HL-60 (cell line): Measurements from ENCODE around the gene UBE2E2.

Source experiments
- DNase-seq, 2 experiments: peaks; one replicate each; pipeline ENCODE4 v3.0.0-alpha.2; 2010 to 2020; ENCODE audit warnings: low read depth in 1 of 2, low spot score in 1 of 2
- H3K27ac ChIP-seq: fragments of 250-450 bp; sonication (Bioruptor Pico); replicated peaks from 2 replicates; pipeline ENCODE4 v1.5.1; 2020; ENCODE audit warnings: mild to moderate bottlenecking, moderate library complexity
- H3K27me3 ChIP-seq: fragments of 250-450 bp; sonication (Bioruptor Pico); 2 replicates; pipeline ENCODE4 v1.5.1; 2021; ENCODE audit warnings: mild to moderate bottlenecking, moderate library complexity; ENCODE audit not compliant: insufficient read depth, poor library complexity, severe bottlenecking
- H3K4me3 ChIP-seq: replicated peaks from 2 replicates; pipeline ENCODE4 v1.5.1; 2011; ENCODE audit warnings: mild to moderate bottlenecking, control low read depth, low read length; ENCODE audit not compliant: insufficient read depth
- GABPA ChIP-seq: IDR thresholded peaks from 2 replicates; pipeline ENCODE4 v1.6.1; 2012; ENCODE audit warnings: low read depth
- POLR2AphosphoS5 ChIP-seq: IDR thresholded peaks from 2 replicates; pipeline ENCODE4 v1.6.1; 2012; ENCODE audit warnings: low read depth
- SPI1 ChIP-seq: IDR thresholded peaks from 2 replicates; pipeline ENCODE4 v1.6.1; 2012; ENCODE audit warnings: low read depth, mild to moderate bottlenecking, borderline replicate concordance
- TF ChIP-seq, protein P1 (sequence below): IDR thresholded peaks from one replicate; pipeline ENCODE4 v1.5.1; 2011; ENCODE audit warnings: low read length, control low read depth, inconsistent platforms; ENCODE audit not compliant: insufficient read depth
- TF ChIP-seq, protein P2 (sequence below): IDR thresholded peaks from 2 replicates; pipeline ENCODE4 v1.6.1; 2012; ENCODE audit warnings: low read depth; ENCODE audit not compliant: insufficient replicate concordance

UBE2E2 gene

DNA sequence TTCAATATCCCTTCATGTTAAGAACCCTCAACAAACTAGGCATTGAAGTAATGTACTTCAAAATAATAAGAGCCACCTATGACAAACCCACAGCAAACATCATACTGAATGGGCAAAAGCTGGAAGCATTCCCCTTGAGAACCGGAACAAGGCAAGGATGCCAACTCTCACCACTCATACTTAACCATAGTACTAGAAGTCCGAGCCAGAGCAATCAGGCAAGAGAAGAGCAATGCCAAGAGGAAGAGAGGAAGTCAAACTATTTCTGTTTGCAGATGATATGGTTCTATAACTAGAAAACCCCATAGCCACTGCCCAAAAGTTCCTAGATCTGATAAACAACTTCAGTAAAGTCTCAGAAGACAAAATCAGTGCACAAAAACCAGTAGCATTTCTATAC is 161.9 kb downstream of the UBE2E2 start:
- TF ChIP-seq, protein P1, sequence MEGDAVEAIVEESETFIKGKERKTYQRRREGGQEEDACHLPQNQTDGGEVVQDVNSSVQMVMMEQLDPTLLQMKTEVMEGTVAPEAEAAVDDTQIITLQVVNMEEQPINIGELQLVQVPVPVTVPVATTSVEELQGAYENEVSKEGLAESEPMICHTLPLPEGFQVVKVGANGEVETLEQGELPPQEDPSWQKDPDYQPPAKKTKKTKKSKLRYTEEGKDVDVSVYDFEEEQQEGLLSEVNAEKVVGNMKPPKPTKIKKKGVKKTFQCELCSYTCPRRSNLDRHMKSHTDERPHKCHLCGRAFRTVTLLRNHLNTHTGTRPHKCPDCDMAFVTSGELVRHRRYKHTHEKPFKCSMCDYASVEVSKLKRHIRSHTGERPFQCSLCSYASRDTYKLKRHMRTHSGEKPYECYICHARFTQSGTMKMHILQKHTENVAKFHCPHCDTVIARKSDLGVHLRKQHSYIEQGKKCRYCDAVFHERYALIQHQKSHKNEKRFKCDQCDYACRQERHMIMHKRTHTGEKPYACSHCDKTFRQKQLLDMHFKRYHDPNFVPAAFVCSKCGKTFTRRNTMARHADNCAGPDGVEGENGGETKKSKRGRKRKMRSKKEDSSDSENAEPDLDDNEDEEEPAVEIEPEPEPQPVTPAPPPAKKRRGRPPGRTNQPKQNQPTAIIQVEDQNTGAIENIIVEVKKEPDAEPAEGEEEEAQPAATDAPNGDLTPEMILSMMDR: no peak
- TF ChIP-seq POLR2AphosphoS5 (no peak), GABPA (no peak), SPI1 (no peak)
- TF ChIP-seq, protein P2, sequence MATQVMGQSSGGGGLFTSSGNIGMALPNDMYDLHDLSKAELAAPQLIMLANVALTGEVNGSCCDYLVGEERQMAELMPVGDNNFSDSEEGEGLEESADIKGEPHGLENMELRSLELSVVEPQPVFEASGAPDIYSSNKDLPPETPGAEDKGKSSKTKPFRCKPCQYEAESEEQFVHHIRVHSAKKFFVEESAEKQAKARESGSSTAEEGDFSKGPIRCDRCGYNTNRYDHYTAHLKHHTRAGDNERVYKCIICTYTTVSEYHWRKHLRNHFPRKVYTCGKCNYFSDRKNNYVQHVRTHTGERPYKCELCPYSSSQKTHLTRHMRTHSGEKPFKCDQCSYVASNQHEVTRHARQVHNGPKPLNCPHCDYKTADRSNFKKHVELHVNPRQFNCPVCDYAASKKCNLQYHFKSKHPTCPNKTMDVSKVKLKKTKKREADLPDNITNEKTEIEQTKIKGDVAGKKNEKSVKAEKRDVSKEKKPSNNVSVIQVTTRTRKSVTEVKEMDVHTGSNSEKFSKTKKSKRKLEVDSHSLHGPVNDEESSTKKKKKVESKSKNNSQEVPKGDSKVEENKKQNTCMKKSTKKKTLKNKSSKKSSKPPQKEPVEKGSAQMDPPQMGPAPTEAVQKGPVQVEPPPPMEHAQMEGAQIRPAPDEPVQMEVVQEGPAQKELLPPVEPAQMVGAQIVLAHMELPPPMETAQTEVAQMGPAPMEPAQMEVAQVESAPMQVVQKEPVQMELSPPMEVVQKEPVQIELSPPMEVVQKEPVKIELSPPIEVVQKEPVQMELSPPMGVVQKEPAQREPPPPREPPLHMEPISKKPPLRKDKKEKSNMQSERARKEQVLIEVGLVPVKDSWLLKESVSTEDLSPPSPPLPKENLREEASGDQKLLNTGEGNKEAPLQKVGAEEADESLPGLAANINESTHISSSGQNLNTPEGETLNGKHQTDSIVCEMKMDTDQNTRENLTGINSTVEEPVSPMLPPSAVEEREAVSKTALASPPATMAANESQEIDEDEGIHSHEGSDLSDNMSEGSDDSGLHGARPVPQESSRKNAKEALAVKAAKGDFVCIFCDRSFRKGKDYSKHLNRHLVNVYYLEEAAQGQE: no peak
- no peak for DNase-seq
- Histone ChIP-seq H3K27me3 (no peaks in the 10 kb centered on the region), H3K27ac (no peak overlapping the region), H3K4me3 (no peak overlapping the region)

DNA sequence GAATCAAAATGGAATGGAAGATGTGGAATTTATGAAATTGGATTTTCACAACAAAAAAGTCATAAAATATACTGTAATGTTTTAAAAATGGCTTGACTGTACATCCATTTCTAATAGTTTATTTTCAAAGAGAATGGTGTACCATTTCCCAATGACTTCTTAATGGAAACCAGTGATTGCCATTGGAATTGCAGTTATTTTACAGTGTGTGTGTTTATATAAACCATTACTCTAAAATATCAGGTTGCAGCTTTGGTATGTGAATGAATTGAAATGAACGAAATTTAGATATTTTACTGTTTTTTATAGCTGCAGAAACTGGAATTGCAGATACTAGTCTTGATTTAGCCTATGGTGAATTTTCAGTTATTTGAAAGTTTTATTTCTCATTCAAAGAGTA is 165.6 kb downstream of the UBE2E2 start:
- TF ChIP-seq POLR2AphosphoS5: no peak
- no peak for TF ChIP-seq SPI1
- no peak overlapping the region for H3K4me3 ChIP-seq
- no peak for DNase-seq
- no peak overlapping the region for H3K27ac ChIP-seq
- H3K27me3 ChIP-seq: no peaks in the 10 kb centered on the region

DNA sequence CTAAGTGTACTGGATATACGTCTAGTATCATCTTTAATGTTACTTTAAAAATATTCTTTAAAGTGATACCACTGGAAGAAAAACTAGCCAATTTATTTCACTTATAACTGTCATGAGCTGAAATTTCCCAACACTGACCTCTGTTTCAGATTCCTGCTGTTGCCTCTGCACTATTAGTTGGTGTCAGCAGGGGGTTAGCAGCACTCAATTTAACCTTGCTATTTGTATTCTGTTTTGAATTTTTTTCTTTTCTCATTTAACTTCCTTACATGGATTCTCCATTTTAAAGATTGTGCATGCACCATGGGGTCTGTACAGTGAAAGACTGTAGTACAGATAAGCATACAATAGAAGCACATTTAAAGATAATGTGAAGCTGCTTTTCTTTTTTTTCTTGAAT is 169.2 kb downstream of the UBE2E2 start:
- TF ChIP-seq, protein P2: no peak
- TF ChIP-seq SPI1: no peak
- TF ChIP-seq, protein P1: no peak
- TF ChIP-seq GABPA: no peak
- no peak for TF ChIP-seq POLR2AphosphoS5
- no peak overlapping the region for H3K27ac ChIP-seq
- no peak for DNase-seq

DNA sequence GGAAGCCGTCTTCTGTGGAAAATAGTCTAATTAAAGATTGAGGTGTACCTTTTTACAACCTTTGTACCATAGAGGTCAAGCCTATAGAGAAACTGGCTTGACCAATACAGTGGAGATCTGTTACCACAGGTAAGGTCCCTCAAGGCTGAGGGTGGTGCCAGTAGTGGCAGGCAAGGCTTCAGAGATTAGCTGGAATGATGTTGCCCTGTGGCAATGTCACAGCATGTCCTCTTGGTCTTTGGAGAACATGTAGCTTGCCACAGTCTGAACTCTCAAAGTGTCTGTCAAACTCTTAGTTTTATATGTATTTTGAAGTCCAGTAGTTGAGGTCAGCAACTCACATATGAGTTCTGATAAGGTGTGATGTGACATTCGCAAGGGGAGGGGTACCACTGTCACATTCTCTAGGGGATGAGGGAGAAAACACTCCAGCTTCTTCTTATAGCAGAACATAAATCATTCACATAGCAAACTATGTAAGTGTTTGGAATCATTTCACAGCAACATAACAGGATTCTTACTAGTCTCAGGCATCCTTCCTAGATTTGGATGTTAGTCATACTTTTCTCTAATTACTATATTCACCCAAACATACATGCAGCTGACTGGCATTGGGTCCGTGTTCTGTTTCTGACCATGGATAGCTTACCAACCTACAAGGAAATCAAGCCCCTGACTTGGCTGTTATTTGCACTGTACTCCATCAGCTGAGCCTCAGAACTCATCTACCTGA is 173.6 kb downstream of the UBE2E2 start:
- Histone ChIP-seq H3K27me3 (no peaks in the 10 kb centered on the region), H3K27ac (no peak overlapping the region)
- TF ChIP-seq SPI1: no peak
- TF ChIP-seq POLR2AphosphoS5: no peak
- TF ChIP-seq, protein P2: no peak
- TF ChIP-seq GABPA: no peak
- TF ChIP-seq, protein P1: no peak

More for the DNA sequence above, 169.2 kb downstream of the UBE2E2 start:
- Histone ChIP-seq H3K27me3 (no peaks in the 10 kb centered on the region), H3K4me3 (no peak overlapping the region)

More for the DNA sequence above, 173.6 kb downstream of the UBE2E2 start:
- DNase-seq: no peak
- no peak overlapping the region for H3K4me3 ChIP-seq
